ENCODE data around the gene PANK4.

PANK4 gene

DNA sequence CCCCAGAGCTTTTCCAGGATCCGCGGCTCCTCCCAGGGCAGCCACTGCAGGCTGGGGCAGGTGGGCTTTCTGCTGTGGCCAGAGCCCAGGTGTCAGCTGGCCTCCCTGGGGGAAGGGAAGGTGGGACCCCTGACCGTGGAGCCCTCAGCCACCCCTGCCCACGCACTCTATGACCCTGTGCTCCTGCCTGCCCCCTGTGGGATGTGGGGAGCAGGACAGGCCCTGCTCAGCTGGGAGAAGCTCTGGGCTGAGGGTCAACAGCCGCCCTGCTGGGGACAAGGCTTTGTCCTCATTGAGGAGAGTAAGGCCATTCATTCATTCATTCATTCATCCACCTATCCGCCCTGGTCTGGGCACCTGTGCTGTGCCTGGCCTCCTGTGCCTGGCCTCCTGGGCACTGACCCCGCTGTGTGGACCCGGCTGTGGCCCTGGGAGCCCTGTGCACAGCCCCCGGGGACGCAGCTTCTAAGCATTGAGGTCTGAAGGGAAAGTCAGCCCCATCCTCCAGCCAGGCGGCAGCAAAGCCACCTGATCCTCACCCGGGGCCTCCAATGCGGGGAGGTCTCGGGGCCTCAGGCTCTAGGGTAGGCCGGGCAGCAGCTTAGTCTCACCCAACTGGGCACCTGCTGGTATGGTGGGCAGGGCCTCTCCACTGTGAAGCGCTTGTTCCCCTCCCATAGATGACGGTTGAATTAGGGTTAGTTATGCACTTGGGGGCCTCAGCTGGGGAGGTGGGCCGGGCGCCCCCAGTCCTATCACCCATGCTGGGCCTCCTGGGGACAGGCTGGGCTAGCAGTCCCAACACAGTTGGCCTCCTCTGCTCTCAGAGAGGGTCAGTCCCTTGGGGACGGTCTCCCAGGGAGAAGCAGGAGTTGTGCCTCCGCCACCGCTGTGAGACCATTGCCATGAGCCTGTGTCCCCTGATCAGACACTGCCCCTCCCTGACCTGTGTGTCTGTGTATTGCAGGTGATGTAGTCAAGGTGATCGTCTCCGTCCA is 35.8 kb upstream of the PANK4 start:
- ATAC-seq, result peak; percentile 30; the same call in 1 of the 3 replicates
- no peak for TF ChIP-seq PPARA (CRISPR knock-in tag; IDR thresholded peaks at IDR 0.05; ENCODE audit: borderline replicate concordance)
- TF ChIP-seq ZC3H10 (CRISPR knock-in tag; IDR thresholded peaks at IDR 0.05), result no peak
- TF ChIP-seq PATZ1 (CRISPR knock-in tag; IDR thresholded peaks at IDR 0.05; ENCODE audit: borderline replicate concordance), result no peak
- TF ChIP-seq BACH2 (CRISPR knock-in tag; IDR thresholded peaks at IDR 0.05; ENCODE audit: borderline replicate concordance), result no peak
- TF ChIP-seq OSR1 (CRISPR knock-in tag; IDR thresholded peaks at IDR 0.05), result no peak
- TF ChIP-seq CSRNP3 (CRISPR knock-in tag; IDR thresholded peaks at IDR 0.05), result no peak
- TF ChIP-seq GLIS3 (CRISPR knock-in tag; IDR thresholded peaks at IDR 0.05), result no peak
- no peak for TF ChIP-seq ZFP3 (CRISPR knock-in tag; IDR thresholded peaks at IDR 0.05)
- no peak for TF ChIP-seq ISL1 (CRISPR knock-in tag; IDR thresholded peaks at IDR 0.05)
- no peak for TF ChIP-seq CSDC2 (CRISPR knock-in tag; IDR thresholded peaks at IDR 0.05)
- TF ChIP-seq CREB5 (CRISPR knock-in tag; IDR thresholded peaks at IDR 0.05; ENCODE audit: low read depth), result no peak
- no peak for TF ChIP-seq ZFP30 (CRISPR knock-in tag; IDR thresholded peaks at IDR 0.05)
- TF ChIP-seq SNAI2 (CRISPR knock-in tag; IDR thresholded peaks at IDR 0.05), result no peak
- no peak for TF ChIP-seq ZNF565 (CRISPR knock-in tag; conservative IDR thresholded peaks at IDR 0.05; ENCODE audit: low read depth)
- TF ChIP-seq TCF4 (CRISPR knock-in tag; IDR thresholded peaks at IDR 0.05; ENCODE audit: borderline replicate concordance), result no peak
- TF ChIP-seq ARNTL (CRISPR knock-in tag; IDR thresholded peaks at IDR 0.05; ENCODE audit: borderline replicate concordance, low read depth), result no peak
- no peak for TF ChIP-seq TSHZ2 (CRISPR knock-in tag; IDR thresholded peaks at IDR 0.05)
- TF ChIP-seq TOX (CRISPR knock-in tag; IDR thresholded peaks at IDR 0.05; ENCODE audit: borderline replicate concordance), result no peak
- no peak for TF ChIP-seq RARB (CRISPR knock-in tag; IDR thresholded peaks at IDR 0.05)
- no peak for TF ChIP-seq ZNF70 (CRISPR knock-in tag; IDR thresholded peaks at IDR 0.05)

DNA sequence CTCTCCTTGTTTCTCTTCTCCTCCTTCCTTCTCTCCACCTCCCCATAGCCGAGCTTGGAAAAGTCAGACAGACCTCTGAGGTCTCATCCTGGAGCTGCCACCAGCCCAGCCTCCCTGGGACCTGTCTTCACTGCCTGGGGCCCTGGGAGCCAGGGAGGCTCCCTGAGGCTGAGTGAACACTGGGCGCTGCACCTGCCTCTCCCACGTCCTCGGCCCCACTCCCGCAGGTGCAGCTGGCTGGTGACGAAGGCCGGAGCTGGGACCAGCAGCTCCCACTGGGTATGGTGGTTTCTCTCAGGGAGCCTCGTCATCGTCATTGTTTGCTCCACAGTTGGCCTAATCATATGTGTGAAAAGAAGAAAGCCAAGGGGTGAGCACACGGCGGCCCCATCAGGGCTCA is 35.0 kb upstream of the PANK4 start:
- TF ChIP-seq GLIS3 (CRISPR knock-in tag; IDR thresholded peaks at IDR 0.05), result no peak
- TF ChIP-seq SNAI2 (CRISPR knock-in tag; IDR thresholded peaks at IDR 0.05), result no peak
- no peak for TF ChIP-seq ARNTL (CRISPR knock-in tag; IDR thresholded peaks at IDR 0.05; ENCODE audit: borderline replicate concordance, low read depth)
- no peak for TF ChIP-seq ZNF565 (CRISPR knock-in tag; conservative IDR thresholded peaks at IDR 0.05; ENCODE audit: low read depth)
- no peak for TF ChIP-seq TCF4 (CRISPR knock-in tag; IDR thresholded peaks at IDR 0.05; ENCODE audit: borderline replicate concordance)
- TF ChIP-seq TSHZ2 (CRISPR knock-in tag; IDR thresholded peaks at IDR 0.05), result no peak
- no peak for TF ChIP-seq OSR1 (CRISPR knock-in tag; IDR thresholded peaks at IDR 0.05)
- TF ChIP-seq ESRRG (CRISPR knock-in tag; IDR thresholded peaks at IDR 0.05), result no peak
- TF ChIP-seq ISL1 (CRISPR knock-in tag; IDR thresholded peaks at IDR 0.05), result no peak
- TF ChIP-seq ZNF70 (CRISPR knock-in tag; IDR thresholded peaks at IDR 0.05), result no peak
- no peak for TF ChIP-seq CREB5 (CRISPR knock-in tag; IDR thresholded peaks at IDR 0.05; ENCODE audit: low read depth)
- TF ChIP-seq ZFP30 (CRISPR knock-in tag; IDR thresholded peaks at IDR 0.05), result no peak
- TF ChIP-seq BACH2 (CRISPR knock-in tag; IDR thresholded peaks at IDR 0.05; ENCODE audit: borderline replicate concordance), result no peak
- no peak for ATAC-seq

Measured in SK-N-SH treated with all-trans-retinoic acid at 6 μM for 48 hours (cell line).